Measurements from ENCODE around the gene APEH.
A peak's percentile ranks its signal among the peaks of the same experiment; 100 is the strongest.

The APEH gene

DNA sequence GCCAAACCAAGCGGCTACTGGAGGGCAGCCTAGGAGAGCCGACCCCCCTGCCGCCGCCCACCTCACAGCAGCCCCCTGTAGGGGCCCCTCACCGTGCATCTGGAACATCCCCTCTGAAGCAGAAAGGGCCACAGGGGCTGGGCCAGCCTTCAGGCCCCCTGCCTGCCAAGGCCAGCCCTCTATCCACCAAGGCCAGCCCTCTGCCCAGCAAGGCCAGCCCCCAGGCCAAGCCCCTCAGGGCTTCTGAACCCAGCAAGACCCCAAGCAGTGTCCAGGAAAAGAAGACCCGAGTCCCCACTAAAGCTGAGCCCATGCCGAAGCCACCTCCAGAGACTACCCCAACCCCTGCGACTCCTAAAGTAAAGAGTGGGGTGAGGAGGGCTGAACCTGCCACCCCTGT is 23.5 kb upstream of the APEH start:
- DNase-seq (ENCODE audit: low spot score): no peak

DNA sequence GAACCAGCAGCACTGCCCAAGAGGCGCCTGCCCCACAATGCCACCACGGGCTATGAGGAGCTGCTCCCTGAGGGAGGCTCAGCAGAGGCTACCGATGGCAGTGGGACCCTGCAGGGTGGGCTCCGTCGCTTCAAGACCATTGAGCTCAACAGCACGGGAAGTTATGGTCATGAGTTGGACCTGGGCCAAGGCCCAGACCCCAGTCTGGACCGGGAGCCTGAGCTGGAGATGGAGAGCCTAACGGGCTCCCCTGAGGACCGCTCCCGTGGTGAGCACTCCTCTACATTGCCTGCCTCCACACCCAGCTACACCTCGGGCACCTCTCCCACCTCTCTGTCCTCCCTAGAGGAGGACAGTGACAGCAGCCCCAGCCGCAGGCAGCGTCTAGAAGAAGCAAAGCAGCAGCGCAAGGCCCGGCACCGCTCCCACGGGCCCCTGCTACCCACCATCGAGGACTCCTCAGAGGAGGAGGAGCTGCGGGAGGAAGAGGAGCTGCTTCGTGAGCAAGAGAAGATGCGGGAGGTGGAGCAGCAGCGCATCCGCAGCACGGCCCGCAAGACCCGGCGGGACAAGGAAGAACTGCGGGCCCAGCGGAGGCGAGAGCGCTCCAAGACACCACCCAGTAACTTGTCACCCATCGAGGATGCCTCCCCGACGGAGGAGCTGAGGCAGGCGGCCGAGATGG is 21.8 kb upstream of the APEH start:
- no peak for DNase-seq (ENCODE audit: low spot score)

GRCh38 chr3:49652903-49653415 is 21.2 kb upstream of the APEH start:
- DNase-seq (ENCODE audit: low spot score): no peak

- DNase-seq (ENCODE audit: low spot score): no peak
These were observed 20.5 kb upstream of the APEH start for GRCh38 chr3:49653621-49654020.

- DNase-seq (ENCODE audit: low spot score): no peak
These were observed 19.9 kb upstream of the APEH start for GRCh38 chr3:49654176-49654825.

DNA sequence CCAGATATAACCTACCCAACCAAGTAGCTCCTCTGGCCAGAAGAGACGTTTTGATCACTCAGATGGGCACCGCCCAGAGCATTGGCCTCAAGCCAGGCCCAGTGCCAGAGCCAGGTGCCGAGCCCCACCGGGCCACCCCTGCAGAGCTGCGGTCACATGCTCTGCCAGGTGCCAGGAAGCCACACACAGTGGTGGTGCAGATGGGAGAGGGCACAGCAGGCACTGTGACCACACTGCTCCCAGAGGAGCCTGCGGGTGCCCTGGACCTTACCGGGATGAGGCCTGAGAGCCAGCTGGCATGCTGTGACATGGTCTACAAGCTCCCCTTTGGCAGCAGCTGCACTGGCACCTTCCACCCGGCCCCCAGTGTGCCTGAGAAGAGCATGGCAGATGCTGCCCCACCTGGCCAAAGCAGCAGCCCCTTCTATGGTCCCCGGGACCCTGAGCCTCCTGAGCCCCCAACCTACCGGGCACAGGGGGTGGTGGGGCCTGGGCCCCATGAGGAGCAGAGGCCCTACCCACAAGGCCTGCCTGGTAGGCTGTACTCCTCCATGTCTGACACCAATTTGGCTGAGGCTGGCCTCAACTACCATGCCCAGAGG is 19.1 kb upstream of the APEH start:
- no peak for DNase-seq (ENCODE audit: low spot score)

DNA sequence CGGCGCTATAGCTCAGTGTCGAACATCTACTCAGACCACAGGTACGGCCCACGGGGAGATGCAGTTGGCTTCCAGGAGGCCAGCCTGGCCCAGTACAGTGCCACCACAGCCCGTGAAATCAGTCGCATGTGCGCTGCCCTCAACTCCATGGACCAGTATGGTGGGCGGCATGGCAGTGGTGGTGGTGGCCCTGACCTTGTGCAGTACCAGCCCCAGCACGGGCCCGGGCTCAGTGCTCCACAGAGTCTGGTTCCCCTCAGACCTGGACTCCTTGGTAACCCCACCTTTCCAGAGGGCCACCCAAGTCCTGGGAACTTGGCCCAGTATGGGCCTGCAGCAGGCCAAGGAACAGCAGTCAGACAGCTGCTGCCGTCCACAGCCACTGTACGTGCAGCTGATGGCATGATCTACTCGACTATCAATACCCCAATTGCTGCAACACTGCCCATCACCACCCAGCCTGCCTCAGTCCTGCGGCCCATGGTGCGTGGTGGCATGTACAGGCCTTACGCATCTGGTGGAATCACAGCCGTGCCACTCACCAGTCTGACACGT is 18.3 kb upstream of the APEH start:
- no peak for DNase-seq (ENCODE audit: low spot score)

- DNase-seq (ENCODE audit: low spot score): peak; percentile 46
These were observed 17.5 kb upstream of the APEH start for GRCh38 chr3:49656541-49657112.

- DNase-seq (ENCODE audit: low spot score): no peak
These were observed 16.8 kb upstream of the APEH start for GRCh38 chr3:49657208-49657915.

DNA sequence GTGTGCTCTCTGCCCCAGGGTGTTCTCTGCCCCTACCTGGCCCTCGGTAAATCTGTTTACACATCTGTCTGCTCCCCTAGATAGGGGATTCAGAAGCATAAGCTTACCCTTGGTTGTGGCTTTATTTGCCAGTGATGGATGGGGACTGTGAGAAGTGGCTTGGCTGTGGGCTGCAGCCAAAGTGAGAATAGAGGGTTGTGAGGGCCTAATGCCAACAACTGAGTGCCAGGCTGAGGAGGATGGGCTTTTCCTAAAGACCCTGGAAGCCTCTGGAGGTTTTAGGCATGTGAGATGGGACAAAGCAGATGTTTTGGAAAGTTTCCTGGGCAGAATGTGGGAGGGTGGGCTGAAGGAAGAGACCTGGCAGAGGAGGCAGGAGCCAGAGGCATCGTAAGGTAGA is 15.4 kb upstream of the APEH start:
- DNase-seq (ENCODE audit: low spot score): no peak

DNA sequence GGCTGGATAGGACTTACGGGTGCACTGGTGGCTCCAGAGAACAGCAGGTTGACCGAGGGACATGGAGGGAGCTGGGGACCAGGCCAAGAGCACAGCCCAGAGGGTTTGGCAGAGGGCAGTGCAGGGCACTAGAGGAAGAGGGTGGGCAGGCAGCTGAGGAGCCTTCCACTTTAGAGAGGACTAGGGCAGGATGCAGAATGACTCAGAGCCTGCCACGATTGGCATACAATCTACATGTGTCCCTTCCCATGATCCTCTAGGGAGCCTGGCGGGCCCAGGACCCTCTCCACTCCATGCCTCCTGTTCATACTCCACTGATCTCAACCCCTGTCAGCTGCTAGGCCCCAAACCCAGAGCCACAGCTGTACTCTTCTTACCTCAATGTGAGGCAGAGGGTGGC is 14.4 kb upstream of the APEH start:
- DNase-seq (ENCODE audit: low spot score): no peak

- no peak for DNase-seq (ENCODE audit: low spot score)
These were observed 12.9 kb upstream of the APEH start for GRCh38 chr3:49661281-49661680.

GRCh38 chr3:49662021-49662420 is 12.1 kb upstream of the APEH start:
- no peak for DNase-seq (ENCODE audit: low spot score)

- DNase-seq (ENCODE audit: low spot score): no peak
These were observed 11.3 kb upstream of the APEH start for GRCh38 chr3:49662720-49663413.

GRCh38 chr3:49663831-49664230 is 10.3 kb upstream of the APEH start:
- no peak for DNase-seq (ENCODE audit: low spot score)

DNA sequence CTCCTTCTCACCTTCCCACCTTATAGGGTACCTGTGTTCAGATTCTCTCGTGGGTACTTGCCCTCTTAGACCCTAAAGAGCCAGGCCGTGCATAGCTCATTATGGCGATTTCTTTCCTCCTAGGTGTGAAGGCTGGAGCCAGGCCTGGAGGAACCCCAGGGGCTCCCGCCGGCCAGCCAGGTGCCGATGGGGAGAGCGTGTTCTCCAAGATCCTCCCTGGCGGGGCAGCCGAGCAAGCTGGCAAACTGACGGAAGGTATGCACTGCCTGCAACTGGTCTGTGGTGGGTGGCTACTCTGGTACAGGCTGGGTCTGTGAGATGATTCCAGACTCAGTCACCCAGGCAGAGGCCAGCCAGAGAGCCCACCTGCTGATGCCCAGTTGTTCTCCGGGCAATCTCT is 9.9 kb upstream of the APEH start:
- no peak for DNase-seq (ENCODE audit: low spot score)

DNA sequence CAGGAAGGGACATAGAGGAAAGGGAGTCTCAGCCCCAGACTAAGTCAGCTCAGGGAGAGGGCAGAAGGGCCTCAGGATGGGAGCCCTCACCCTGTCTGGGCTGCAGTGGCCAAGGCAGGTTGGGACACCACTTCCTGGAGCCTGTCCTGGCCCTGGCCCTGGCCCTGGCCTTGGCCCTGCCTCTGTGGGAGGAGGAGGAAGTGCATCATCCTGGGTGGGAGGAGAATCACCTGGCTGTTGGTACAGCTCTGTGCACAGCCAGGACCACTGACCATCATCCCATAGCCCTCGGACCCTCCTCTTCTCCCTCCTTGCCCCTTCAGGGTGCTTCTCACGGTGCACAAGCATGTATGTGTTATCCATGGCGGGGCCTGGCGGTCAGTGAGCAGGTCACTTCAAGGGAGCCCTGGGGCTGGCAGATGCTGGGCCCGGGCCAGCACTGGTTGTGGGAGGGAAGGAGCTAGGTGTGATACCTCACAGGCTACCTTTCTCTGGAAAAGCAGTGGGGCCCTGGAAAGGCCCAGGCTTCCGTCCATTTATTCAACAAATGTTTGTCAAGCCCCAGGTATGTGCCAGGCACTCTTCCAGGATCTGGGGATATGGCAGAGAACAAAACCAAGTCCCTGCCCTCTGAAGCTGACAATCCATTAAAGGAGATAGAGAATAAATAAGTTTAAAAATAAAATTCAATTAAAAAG is 8.2 kb upstream of the APEH start:
- no peak for DNase-seq (ENCODE audit: low spot score)

- DNase-seq (ENCODE audit: low spot score): peak; percentile 30
These were observed 7.6 kb upstream of the APEH start for GRCh38 chr3:49666592-49666991.

- no peak for DNase-seq (ENCODE audit: low spot score)
These were observed 6.3 kb upstream of the APEH start for GRCh38 chr3:49667701-49668413.

DNA sequence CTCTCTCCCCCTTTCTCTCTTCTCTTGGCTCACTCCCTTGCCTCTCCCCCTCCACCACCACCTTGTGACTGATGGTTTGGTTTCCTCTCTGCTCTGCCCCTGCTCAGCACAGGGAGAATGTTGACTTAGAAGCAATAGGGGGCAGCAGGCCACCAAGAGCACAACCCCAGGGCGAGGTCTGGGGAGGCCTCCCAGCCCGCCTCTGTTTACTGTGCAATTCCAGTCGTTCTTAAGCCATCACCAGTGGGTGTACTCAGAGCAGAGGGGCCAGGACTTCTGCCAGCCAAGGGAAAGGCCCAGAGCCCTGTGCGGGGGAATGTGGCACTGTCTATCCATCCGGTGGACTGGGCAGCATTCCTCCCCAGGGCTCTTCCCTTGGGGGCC is 5.7 kb upstream of the APEH start:
- no peak for DNase-seq (ENCODE audit: low spot score)

Data from AG08395 (cell line).